T-helper 2 cell (primary cell): Measurements from ENCODE around the gene CNPY2.
"Not testable (repeated sequence)": the region's sequence is repeated elsewhere in the genome, so short reads cannot be mapped to it uniquely, and the experiment has no call there.

Experiments used
- DNase-seq, 5 experiments: peaks; one replicate each; pipeline versions ENCODE4 v3.0.0 to v3.0.0-alpha.2; 2012 to 2022
- total RNA-seq, 2 donors: gene quantifications; one replicate each; lab custom pipeline; 2026; lab: John Stamatoyannopoulos, UW

The CNPY2 gene
- 5.6 to 7.0 reads per million in 2 donors for total RNA-seq

DNA sequence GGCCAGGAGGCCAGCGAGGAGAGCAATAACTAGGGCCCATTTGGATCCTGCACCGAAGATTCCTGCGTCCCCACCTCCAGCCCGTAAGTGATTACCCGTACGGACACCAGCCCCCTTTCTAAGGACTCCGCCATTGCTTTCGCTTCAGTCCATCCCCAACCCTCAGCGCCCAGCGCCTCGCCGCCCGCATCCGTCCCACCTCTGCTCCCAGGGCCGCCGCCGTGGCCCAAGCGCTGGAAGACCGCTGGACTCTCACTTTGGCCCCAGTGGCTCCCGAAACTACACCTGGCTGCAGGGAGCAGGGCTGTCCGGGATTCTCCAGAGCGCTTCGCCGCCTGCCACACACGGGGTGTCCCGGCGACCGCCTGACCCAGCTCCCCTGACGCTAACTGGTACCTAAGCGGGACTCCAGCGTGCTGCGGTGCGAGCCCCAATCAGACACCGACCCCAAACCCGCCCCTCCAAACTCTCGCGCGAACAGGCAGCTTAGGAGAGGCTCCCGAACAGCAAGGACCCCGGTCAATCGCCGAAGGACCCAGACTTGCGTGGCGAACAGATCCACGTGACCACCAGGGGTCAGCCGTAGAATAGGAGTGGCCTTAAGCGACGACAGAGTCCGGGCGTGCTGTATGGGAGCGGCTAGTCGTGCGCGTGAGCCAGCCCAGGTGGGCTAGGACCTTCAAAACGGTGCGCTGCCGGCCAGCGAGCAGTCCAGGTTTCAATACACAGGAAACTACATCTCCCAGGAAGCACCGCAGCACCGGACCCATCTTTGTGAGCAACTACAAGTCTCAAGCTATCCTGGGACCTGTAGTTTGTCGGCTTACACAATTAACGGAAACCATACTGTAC, at the start of gene CNPY2:
Gene CNPY2, minus strand, starts transcription at position 367 of the 852 bp plus-strand sequence. CDS start 771 bp downstream, outside the sequence.
- DNase-seq: peak; percentile 78 to 97 (median 91)

DNA sequence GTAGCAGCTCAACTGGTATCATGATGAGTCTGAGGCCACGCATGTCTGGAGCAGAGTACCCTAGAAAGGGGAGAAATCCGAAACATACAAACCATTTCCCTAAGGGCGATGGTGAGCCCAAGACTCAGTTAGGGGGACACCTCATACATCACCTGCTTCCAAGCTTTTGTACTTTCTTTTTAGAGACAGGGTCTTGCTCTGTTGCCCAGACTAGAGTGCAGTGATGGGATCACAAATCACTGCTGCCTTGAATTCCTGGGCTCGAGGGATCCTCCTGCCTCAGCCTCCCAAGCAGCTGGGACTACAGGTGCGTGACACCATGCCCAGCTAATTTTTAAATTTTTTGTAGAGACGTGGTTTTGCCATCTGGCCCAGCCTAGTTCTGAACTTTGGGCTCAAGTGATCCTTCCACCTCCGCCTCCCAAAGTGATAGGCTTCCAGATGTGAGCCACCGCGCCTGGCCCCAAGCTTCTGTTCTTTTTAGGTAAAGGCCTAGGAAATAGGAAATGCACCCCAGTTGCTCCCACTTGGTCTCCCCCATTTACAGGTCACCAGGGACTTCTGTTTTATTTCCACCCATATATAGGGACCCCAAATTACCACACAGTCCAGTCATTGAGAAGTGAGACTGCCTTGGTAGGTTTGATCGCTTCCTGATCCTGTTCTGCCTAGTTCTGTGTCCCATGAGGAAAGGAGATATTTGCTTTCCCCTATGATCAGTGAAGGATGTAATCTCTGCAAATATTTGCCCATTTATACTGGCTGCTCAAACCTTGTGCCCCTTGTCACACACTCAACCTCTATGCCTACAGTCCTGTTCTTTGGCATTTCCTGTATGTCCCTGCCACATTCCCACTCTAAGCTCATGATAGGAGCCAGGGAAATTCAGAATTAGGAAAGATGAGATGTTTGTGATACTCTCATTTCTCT, 46.6 kb upstream of the CNPY2 start, which contains the start of gene APOF:
Gene APOF, minus strand, starts transcription at position 728 of the 930 bp plus-strand sequence. Its CDS starts 112 bp downstream, at position 616.
- DNase-seq: no peak

DNA sequence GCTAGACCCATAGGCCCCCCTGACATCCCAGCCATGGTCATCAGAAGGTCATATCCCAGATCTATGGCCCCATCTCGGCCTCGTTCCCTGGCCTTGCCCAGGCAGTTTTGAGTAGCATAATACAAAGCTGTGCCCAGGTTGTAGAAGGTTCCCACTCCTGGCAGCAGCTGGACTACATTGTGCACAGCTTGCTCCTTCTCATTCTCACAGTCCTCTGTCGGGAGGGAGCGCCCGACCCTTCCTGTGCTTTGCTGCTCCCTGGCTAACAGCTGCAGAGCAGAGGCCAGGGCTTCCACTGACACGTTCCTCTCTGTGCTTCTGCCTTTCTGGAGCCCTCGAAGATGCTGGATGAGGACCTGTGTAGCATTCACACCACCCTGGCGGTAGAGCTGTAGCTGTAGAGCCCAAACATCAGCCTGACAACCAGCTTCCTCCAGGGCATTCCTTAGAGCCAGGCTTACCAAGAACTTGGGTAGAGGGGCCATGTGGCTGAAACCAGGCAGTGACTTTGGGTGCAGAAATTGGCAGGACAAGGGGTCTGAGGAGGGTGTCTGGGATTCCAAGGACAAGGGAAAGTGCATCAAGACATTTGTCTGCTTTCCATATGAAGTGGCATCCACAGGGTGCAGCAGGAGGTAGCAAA, 45.8 kb upstream of the CNPY2 start:
- DNase-seq: no peak

DNA sequence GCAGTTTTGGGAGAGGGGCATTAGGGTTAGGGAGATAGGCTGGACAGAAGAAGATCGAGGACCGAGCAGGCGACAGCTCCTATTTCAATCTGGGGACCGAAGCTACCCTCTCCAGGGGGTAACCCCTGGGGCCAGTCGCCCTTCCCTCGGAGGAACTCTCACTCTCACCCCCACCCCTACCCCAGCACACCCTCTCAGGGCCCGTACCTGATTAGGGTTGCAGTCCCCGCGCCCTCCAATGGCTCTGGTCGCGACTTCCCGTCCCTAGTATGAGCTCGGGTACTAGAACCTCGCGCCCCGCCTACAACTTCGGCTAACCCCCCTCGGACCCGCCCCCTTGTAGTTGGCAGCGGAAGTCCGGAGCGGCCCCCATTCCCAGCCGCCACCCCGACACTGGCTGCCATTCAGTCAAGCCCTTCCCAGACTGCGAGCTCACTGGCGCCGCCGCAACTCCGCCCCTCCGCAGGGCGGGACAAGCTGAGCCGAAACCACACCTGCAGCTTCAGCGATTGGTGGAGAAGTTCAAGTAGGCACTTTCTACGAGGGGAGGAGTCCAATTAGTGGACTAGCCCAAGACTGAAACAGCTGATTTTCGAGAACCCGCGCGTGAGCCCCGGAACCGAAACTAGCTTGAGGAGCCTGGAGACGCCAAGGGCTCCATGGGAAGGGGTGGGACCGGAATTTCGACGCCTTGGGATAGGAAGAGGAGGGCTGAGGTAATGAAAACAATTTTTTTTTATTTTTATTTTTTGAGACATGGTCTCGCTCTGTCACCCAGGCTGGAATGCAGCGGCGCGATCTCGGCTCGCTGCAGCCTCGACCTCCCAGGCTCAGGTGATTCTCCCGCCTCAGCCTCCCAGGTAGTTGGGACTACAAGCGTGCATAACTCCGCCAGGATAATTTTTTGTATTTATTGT, 44.3 kb upstream of the CNPY2 start, which contains the start of gene STAT2:
Gene STAT2, minus strand, starts transcription at position 257 of the 917 bp plus-strand sequence. CDS start 3,536 bp downstream, outside the sequence.
- peak; percentile 97 to 100 (median 99) for DNase-seq

DNA sequence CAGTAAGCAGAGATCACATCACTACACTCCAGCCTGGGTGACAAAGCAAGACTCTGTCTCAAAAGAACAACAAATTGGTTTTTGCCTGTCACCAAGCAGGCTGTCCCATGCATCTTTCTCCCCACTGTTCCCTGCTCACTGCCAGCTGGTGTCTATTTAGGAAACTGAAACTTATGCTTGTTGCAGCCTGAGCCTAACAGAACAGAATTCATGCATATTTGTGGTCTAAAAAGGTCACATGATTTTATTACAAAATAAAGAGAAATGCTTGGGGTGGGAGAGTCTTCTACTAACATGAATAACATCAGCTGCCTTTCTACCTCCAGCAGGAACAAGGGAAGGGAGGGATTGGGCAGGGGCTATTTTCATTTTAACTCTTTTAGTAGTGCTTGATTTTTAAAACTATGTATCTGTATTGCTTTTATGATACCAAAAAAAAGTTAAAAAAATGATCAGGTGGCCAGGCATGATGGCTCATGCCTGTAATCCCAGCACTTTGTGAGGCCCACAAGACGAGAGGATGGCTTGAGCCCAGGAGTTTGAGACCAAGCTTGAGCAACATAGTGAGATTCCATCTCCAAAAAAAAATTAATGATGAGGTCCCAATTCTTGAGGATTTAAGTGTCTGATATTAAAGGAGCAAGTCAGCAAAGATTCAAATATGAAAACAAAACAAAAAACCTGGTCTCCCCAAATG, 43.2 kb upstream of the CNPY2 start:
- peak in 1 of 5 experiments; percentile 36 for DNase-seq

DNA sequence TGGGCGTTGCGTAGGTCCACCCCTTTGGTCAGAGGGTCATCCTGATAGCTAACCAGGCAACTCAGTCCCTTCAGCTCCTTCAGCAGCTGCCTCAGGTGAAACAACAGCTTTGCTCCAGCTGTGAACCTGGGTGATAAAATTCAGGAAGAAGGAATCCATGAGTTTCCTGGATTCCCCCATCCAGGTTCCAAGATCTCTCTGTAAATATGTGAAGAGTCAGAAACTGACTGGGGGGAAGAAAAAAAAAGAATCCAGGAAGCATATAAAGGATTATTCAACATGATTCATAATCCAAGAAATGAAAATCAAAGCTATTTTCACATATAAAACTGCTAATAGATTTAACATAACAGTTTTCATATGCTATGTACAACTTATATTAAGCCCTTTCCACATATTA, 35.5 kb upstream of the CNPY2 start:
- no peak for DNase-seq

DNA sequence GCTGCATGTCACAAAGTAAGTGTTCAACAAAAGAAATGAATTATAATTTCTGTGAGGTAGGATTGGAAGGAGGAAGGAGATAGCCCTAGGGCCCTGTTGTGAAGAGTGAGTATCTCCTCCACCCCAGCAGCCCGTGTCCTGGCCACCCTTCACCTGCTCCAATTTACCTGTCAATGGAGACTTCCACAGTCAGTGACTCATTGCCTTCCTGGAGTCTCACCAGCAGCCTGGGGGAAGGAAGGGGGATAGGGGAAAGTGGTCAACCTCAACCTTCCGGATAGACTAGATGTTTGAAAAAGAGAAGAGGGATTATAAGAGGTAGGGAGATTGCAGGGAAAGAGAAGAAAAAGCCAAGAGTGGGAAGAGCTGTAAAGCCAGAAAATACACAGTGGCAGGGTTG, 34.9 kb upstream of the CNPY2 start:
- DNase-seq: no peak

DNA sequence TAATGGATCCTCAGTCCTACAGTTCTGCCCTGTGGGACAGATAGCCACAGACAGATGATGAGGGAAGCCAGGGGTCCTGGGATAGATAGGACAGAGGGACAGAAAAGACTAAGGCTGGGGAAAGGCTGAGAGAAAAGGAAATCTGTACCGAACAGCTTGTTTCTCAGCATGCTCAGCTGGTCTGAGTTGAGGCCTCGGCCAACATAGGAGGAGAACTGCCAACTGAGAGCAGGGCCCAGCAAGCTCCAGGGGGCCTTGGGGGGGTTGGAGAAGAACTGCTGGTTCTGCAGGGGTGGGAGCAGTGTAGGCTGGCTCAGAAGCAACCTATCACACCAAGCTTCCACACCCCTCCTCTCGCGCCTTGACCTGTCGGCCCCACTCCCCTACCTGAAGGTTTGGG, 33.0 kb upstream of the CNPY2 start:
- DNase-seq: no peak

DNA sequence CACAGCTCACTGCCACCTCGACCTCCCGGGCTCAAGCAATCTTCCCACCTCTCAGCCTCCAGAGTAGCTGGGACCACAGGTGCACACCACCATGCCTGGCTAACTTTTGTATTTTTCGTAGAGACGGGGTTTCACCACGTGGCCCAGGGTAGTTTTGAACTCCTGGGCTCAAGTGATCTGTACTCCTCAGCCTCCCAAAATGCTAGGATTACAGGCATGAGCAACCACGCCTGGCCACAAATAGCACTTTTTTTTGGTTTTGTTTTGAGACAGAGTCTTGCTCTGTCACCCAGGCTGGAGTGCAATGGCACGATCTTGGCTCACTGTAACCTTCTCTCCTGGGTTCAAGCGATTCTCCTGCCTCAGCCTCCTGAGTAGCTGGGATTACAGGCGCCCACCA, 31.5 kb upstream of the CNPY2 start:
- not testable (repeated sequence) for DNase-seq

DNA sequence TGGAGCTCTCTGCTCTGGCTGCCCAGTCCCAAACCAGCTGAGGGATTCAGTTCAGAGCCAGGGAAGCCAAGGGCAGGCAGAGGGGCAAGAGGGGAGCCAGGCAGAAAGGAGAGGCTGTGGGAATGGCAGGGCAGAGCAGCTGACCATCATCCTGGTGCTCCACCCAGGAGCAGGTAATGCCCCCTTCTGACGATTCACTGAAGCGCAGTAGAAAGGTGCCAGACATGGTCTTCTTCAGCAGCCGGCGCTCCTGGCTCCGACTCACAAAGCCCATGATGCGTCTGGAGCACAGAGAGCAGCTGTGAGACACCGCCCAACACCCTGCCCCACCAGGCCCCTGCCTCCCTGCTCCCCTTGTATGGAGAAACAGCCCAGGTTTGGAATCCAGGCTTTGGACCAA, 30.9 kb upstream of the CNPY2 start:
- no peak for DNase-seq

DNA sequence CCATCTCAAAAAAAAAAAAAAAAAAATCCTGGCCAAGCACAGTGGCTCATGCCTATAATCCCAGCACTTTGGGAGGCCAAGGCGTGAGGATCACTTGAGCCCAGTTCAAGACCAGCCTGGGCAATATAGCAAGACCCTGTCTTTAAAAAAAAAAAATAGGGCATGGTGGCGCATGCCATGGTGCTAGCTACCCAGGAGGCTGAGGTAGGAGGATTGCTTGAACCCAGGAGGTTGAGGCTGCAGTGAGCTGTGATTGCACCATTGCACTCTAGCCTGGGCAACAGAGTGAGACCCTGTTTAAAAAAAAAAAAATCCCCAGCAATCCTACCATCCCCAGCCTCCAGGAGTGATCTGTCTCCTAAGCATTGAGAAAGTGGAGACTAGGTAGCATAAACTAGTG, 26.5 kb upstream of the CNPY2 start:
- not testable (repeated sequence) for DNase-seq

DNA sequence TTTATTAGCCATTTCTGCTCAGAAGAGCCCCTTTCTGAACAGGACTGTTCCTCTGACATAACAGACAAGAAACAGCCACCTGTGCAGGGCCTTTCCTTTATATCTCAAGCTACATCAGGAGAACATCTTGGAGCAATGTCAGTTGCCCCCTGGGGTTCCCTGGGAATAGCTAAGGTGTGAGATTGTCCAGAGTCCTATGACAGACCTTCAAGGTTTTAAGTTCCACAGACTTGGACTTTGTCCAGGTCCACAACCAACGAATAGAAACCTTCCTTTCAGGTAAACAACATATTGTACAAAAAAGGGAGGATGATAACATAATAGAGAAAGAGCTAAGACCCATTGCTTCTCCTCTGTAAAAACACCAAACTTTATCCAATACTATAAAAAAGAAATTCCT, 25.8 kb upstream of the CNPY2 start:
- no peak for DNase-seq

DNA sequence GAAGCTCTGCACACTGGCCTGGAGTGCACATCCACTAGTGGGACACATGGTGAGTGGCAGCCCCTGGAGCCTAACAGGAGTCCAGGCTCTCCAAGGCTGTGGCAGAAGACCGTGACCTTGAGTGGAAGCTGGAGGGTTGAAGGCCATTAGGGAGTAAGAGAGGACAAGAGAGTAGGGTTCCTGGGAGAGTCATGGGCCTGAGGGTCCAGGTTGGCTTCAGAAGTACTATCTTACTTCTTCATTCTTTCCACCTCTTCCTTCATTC, 23.3 kb upstream of the CNPY2 start:
- no peak for DNase-seq

DNA sequence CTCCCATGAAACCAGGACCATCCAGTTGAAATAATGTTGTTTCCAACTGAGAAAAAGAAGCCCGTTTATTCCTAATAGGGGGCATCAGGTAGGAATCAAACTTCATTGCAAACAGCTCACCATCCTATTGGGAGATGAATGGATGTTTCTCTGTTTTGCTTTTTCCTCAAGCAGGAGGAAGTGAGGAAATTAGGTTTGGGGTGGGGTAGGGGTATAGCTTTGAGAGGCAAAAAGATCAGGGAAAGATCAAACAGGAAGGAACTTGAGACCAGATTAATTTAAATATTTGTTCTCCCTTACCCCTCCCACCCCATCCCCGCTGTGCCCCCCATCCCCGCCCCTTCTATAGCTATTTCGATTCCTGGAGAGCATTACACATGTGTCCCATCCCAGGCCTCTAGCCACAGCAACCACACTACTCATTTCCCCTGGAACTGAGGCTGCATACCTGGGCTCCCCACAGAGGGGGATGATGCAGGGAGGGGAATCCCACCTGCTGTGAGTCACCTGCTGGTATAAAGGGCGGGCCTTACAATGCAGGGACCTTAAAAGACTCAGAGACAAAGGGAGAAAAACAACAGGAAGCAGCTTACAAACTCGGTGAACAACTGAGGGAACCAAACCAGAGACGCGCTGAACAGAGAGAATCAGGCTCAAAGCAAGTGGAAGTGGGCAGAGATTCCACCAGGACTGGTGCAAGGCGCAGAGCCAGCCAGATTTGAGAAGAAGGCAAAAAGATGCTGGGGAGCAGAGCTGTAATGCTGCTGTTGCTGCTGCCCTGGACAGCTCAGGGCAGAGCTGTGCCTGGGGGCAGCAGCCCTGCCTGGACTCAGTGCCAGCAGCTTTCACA, 22.7 kb upstream of the CNPY2 start, which contains the start of gene IL23A:
Gene IL23A, plus strand, starts transcription at position 577 of the 850 bp plus-strand sequence. Its CDS starts 161 bp downstream, at position 738.
- DNase-seq: peak; percentile 39 to 85 (median 80)

DNA sequence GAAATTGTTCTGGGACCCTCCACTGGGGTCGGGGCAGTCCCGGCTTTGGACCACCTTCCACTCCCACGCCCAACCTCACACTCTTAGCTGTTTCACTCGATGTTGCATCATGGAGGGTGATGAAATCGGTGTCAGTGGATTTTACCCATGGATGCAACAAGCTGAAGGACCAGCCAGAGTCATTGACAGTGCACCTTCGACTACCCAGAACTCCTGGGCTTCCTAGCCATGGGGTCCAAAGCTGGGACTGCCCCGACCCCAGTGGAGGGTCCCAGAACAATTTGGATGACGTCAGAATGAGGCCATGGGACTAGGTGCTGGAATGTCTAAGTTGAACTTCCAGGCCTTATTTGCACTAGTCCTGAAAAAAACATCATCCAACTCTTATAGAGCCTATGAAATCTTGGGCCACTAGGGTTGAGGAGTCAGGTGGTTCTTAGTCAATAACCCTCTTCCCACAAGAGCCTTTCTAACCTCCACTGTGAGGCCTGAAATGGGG, 22.0 kb upstream of the CNPY2 start:
- DNase-seq: no peak

DNA sequence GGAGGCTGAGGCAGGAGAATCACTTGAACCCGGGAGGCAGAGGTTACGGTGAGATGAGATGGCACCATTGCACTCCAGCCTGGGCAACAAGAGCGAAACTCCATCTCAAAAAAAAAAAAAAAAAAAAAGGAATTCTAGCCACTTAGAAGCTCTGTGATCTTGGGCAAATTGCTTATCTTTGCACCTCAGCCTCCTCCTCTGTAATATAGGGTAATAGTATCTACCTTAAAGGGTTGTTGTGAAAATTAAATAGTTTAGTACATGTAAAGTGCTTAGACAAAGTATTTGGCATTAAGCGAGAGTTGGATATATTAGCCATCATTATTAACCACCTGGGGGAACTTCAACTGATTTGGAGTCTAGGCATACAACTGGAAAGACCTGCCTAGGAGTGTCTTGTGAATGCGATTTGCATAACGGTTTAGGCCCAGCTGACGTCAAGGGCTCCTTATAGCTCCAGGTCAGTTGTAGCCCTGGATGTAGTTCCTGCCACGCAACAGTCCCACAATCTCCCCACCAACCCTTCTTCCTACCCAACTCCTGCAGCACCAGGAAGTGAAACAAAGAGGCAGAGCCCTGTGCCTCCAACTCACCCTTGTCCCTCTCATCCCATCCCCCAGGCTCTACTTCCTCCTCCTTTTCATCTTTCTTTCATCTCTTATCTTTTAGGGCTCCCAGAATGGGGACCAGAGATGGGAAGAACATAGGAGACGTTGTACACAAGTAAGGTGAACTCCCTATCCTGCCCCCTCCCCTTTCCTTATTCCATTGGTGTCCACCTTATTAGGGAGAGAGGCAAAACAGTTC, 20.8 kb upstream of the CNPY2 start:
- DNase-seq: no peak

DNA sequence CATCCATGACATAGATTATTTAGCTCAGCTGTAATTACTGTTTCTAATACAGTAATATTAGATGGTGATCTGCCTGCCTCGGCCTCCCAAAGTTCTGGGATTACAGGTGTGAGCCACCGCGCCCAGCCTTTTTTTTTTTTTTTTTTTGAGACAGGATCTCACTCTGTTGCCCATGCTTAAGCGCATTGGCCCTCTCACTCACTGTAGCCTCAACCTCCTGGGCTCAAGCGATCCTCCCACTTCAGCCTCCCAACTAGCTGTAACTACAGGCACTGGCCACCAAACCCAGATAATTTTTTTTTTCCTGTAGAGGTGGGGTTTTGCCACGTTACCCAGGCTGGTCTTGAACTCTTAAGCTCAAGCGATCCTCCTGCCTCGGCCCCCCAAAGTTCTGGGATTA, 19.7 kb upstream of the CNPY2 start:
- not testable (repeated sequence) for DNase-seq

DNA sequence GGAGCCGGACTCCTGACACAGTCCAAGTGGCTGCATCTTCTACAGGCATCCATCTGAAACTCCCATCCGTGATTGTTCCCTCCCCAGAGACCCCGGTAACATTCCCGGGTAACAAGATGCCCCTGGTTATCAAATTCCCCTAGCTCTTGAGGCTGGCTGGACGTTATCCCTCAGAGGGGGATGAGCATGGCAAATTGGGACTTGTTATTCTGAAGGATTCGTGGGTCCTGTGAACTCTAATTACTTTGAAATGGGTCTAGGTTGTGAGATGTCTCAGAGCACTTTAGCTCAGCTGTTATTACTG, 18.7 kb upstream of the CNPY2 start:
- no peak for DNase-seq
